Measurements from ENCODE around the gene SPACA4. TPM values are rescaled to one million over a fixed set of nuclear protein-coding genes. Genes with fewer than 3 reads are reported as not detected.
A peak's percentile ranks its signal among the peaks of the same experiment; 100 is the strongest.

The SPACA4 gene
- total RNA-seq, 3 donors from 2014 or later (not counting 1 experiment from before 2014, with no cell fraction given), result not detected

- intact Hi-C loops (cut with micrococcal nuclease), result loop anchor here (5.0 to 10.0 kb wide), 2 partner anchors 89 to 317 kb away; partner anchors contain the start of gene FTL
- Histone ChIP-seq H3K4me1 (ENCODE audit: control insufficient read depth, insufficient read depth, low read length) (peaks cover 51% of the 10 kb centered on the region), H3K4me3 (ENCODE audit: low read length) (no peak overlapping the region), H3K27ac (ENCODE audit: low read length) (no peak overlapping the region), H3K27me3 (ENCODE audit: control insufficient read depth, insufficient read depth, low read length) (no peaks in the 10 kb centered on the region), H3K9me3 (ENCODE audit: control insufficient read depth, insufficient read depth, low read length) (no peaks in the 10 kb centered on the region), H3K36me3 (ENCODE audit: control insufficient read depth, insufficient read depth, low read length) (no peaks in the 10 kb centered on the region)
- Mint-ChIP-seq H3K36me3 (no peaks in the 10 kb centered on the region), H3K9me3 (no peaks in the 10 kb centered on the region), H3K27ac (peak overlapping the region; percentile 89 to 95), H3K27me3 (ENCODE audit: low read depth in 2 of 2) (peaks cover 0 to 3% of the 10 kb centered on the region in 2 donors), H3K4me1 (peaks cover 22 to 36% of the 10 kb centered on the region in 2 donors), H3K4me3 (peak overlapping the region; percentile 18)
- TF ChIP-seq, protein P1, sequence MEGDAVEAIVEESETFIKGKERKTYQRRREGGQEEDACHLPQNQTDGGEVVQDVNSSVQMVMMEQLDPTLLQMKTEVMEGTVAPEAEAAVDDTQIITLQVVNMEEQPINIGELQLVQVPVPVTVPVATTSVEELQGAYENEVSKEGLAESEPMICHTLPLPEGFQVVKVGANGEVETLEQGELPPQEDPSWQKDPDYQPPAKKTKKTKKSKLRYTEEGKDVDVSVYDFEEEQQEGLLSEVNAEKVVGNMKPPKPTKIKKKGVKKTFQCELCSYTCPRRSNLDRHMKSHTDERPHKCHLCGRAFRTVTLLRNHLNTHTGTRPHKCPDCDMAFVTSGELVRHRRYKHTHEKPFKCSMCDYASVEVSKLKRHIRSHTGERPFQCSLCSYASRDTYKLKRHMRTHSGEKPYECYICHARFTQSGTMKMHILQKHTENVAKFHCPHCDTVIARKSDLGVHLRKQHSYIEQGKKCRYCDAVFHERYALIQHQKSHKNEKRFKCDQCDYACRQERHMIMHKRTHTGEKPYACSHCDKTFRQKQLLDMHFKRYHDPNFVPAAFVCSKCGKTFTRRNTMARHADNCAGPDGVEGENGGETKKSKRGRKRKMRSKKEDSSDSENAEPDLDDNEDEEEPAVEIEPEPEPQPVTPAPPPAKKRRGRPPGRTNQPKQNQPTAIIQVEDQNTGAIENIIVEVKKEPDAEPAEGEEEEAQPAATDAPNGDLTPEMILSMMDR (IDR thresholded peaks at IDR 0.05), result no peak
- no peak for ATAC-seq
- 78% methylated on average over 2 of the region's 2 CpGs for WGBS (ENCODE audit: insufficient coverage)
- DNase-seq, result no peak
Observed at GRCh38 chr19:48648134-48648533, 41.6 kb downstream of the SPACA4 start.

- H3K9me3 ChIP-seq (ENCODE audit: control insufficient read depth, insufficient read depth, low read length), result no peaks in the 10 kb centered on the region
- H3K4me3 Mint-ChIP-seq, result no peak overlapping the region
- H3K36me3 ChIP-seq (ENCODE audit: control insufficient read depth, insufficient read depth, low read length), result no peaks in the 10 kb centered on the region
- WGBS (ENCODE audit: insufficient coverage), result 85% methylated on average over 10 of the region's 12 CpGs
- H3K4me3 ChIP-seq (ENCODE audit: low read length), result no peak overlapping the region
- ATAC-seq (no peak), DNase-seq (no peak)
- no peaks in the 10 kb centered on the region for H3K36me3 Mint-ChIP-seq
- no peaks in the 10 kb centered on the region for H3K27me3 ChIP-seq (ENCODE audit: control insufficient read depth, insufficient read depth, low read length)
- TF ChIP-seq, protein P1 (IDR thresholded peaks at IDR 0.05), result no peak
- peaks cover 31% of the 10 kb centered on the region for H3K4me1 ChIP-seq (ENCODE audit: control insufficient read depth, insufficient read depth, low read length)
- H3K27me3 Mint-ChIP-seq (ENCODE audit: low read depth in 2 of 2), result no peaks in the 10 kb centered on the region
- H3K4me1 Mint-ChIP-seq, result peaks cover 11 to 23% of the 10 kb centered on the region in 2 donors
- intact Hi-C loops (cut with micrococcal nuclease), result no loop called here
- H3K27ac Mint-ChIP-seq, result peak overlapping the region in 1 of 2 donors; percentile 22
- H3K9me3 Mint-ChIP-seq, result no peaks in the 10 kb centered on the region
- no peak overlapping the region for H3K27ac ChIP-seq (ENCODE audit: low read length)
Observed at GRCh38 chr19:48650974-48651682, 44.6 kb downstream of the SPACA4 start.

- ATAC-seq, result no peak
- intact Hi-C loops (cut with micrococcal nuclease), result no loop called here
- H3K27ac Mint-ChIP-seq, result peak overlapping the region in 1 of 2 donors; percentile 1
- H3K4me3 ChIP-seq (ENCODE audit: low read length), result no peak overlapping the region
- TF ChIP-seq, protein P1 (IDR thresholded peaks at IDR 0.05), result no peak
- peaks cover 11 to 17% of the 10 kb centered on the region in 2 donors for H3K4me1 Mint-ChIP-seq
- 75% methylated on average over 5 of the region's 5 CpGs for WGBS (ENCODE audit: insufficient coverage)
- no peak overlapping the region for H3K27ac ChIP-seq (ENCODE audit: low read length)
- H3K4me3 Mint-ChIP-seq, result no peak overlapping the region
- H3K27me3 ChIP-seq (ENCODE audit: control insufficient read depth, insufficient read depth, low read length), result no peaks in the 10 kb centered on the region
- H3K36me3 ChIP-seq (ENCODE audit: control insufficient read depth, insufficient read depth, low read length), result no peaks in the 10 kb centered on the region
- DNase-seq, result no peak
- no peaks in the 10 kb centered on the region for H3K9me3 Mint-ChIP-seq
- no peaks in the 10 kb centered on the region for H3K27me3 Mint-ChIP-seq (ENCODE audit: low read depth in 2 of 2)
- H3K9me3 ChIP-seq (ENCODE audit: control insufficient read depth, insufficient read depth, low read length), result no peaks in the 10 kb centered on the region
- no peaks in the 10 kb centered on the region for H3K36me3 Mint-ChIP-seq
- peaks cover 30% of the 10 kb centered on the region for H3K4me1 ChIP-seq (ENCODE audit: control insufficient read depth, insufficient read depth, low read length)
Observed at GRCh38 chr19:48651683-48652048, 45.1 kb downstream of the SPACA4 start.

Data from natural killer cell (primary cell).